Effector memory CD4-positive, alpha-beta T cell (primary cell): Measurements from ENCODE around the gene PCED1B.

Experiments used
- DNase-seq, 3 donors: peaks; one replicate each; pipeline ENCODE4 v3.0.0-alpha.2; 2020
- H3K27ac ChIP-seq: 2 replicates; pipeline ENCODE4 v1.7.0; 2013; ENCODE audit warnings: mild to moderate bottlenecking, low read length, moderate library complexity; ENCODE audit not compliant: insufficient read depth, poor library complexity, severe bottlenecking
- H3K27me3 ChIP-seq: replicated peaks from 2 replicates; pipeline ENCODE4 v1.7.0; 2013; ENCODE audit warnings: mild to moderate bottlenecking, low read length; ENCODE audit not compliant: insufficient read depth, control insufficient read depth, poor library complexity, severe bottlenecking
- H3K36me3 ChIP-seq: 2 replicates; pipeline ENCODE4 v1.7.0; 2013; ENCODE audit warnings: mild to moderate bottlenecking, low read length, moderate library complexity; ENCODE audit not compliant: control insufficient read depth, insufficient read depth
- H3K4me1 ChIP-seq: 2 replicates; pipeline ENCODE4 v1.7.0; 2013; ENCODE audit warnings: low read length, mild to moderate bottlenecking; ENCODE audit not compliant: control insufficient read depth, insufficient read depth, poor library complexity, severe bottlenecking
- H3K4me3 ChIP-seq: 2 replicates; pipeline ENCODE4 v1.7.0; 2013; ENCODE audit warnings: low read length, low read depth, mild to moderate bottlenecking; ENCODE audit not compliant: insufficient read depth, poor library complexity, severe bottlenecking
- H3K9me3 ChIP-seq: 2 replicates; pipeline ENCODE4 v1.7.0; 2013; ENCODE audit warnings: mild to moderate bottlenecking, low read length, moderate library complexity; ENCODE audit not compliant: control insufficient read depth

The PCED1B gene

GRCh38 chr12:47251919-47252318 is 172.5 kb downstream of the PCED1B start:
- Histone ChIP-seq H3K36me3 (no peaks in the 10 kb centered on the region), H3K4me1 (no peaks in the 10 kb centered on the region), H3K27me3 (no peaks in the 10 kb centered on the region), H3K4me3 (no peak overlapping the region), H3K9me3 (no peaks in the 10 kb centered on the region), H3K27ac (no peak overlapping the region)
- no peak for DNase-seq

- H3K36me3 ChIP-seq, result no peaks in the 10 kb centered on the region
- H3K27me3 ChIP-seq, result no peaks in the 10 kb centered on the region
- H3K27ac ChIP-seq, result no peak overlapping the region
- DNase-seq, result no peak
- peaks cover 8% of the 10 kb centered on the region for H3K4me1 ChIP-seq
- no peak overlapping the region for H3K4me3 ChIP-seq
- no peaks in the 10 kb centered on the region for H3K9me3 ChIP-seq
Observed at GRCh38 chr12:47264951-47265350, 185.5 kb downstream of the PCED1B start.

GRCh38 chr12:47265391-47265790 is 186.0 kb downstream of the PCED1B start:
- Histone ChIP-seq H3K4me1 (peaks cover 11% of the 10 kb centered on the region), H3K27ac (no peak overlapping the region), H3K36me3 (no peaks in the 10 kb centered on the region), H3K9me3 (no peaks in the 10 kb centered on the region), H3K27me3 (no peaks in the 10 kb centered on the region), H3K4me3 (no peak overlapping the region)
- DNase-seq, result no peak

- Histone ChIP-seq H3K27me3 (no peaks in the 10 kb centered on the region), H3K27ac (no peak overlapping the region), H3K4me3 (no peak overlapping the region), H3K36me3 (no peaks in the 10 kb centered on the region), H3K4me1 (peaks cover 11% of the 10 kb centered on the region), H3K9me3 (no peaks in the 10 kb centered on the region)
- no peak for DNase-seq
Observed at GRCh38 chr12:47267571-47267970, 188.2 kb downstream of the PCED1B start.

- H3K4me1 ChIP-seq, result peaks cover 11% of the 10 kb centered on the region
- no peaks in the 10 kb centered on the region for H3K27me3 ChIP-seq
- no peaks in the 10 kb centered on the region for H3K9me3 ChIP-seq
- H3K36me3 ChIP-seq, result no peaks in the 10 kb centered on the region
- no peak overlapping the region for H3K4me3 ChIP-seq
- no peak overlapping the region for H3K27ac ChIP-seq
- no peak for DNase-seq
Observed at GRCh38 chr12:47268501-47269454, 189.4 kb downstream of the PCED1B start.

GRCh38 chr12:47269916-47270315 is 190.5 kb downstream of the PCED1B start:
- H3K9me3 ChIP-seq, result no peaks in the 10 kb centered on the region
- H3K36me3 ChIP-seq, result no peaks in the 10 kb centered on the region
- peaks cover 9% of the 10 kb centered on the region for H3K4me1 ChIP-seq
- no peak for DNase-seq
- no peak overlapping the region for H3K4me3 ChIP-seq
- no peaks in the 10 kb centered on the region for H3K27me3 ChIP-seq
- no peak overlapping the region for H3K27ac ChIP-seq

- H3K4me3 ChIP-seq, result no peak overlapping the region
- no peak for DNase-seq
- no peak overlapping the region for H3K27ac ChIP-seq
- peaks cover 11% of the 10 kb centered on the region for H3K4me1 ChIP-seq
- no peaks in the 10 kb centered on the region for H3K36me3 ChIP-seq
- H3K27me3 ChIP-seq, result no peaks in the 10 kb centered on the region
- no peaks in the 10 kb centered on the region for H3K9me3 ChIP-seq
Observed at GRCh38 chr12:47270782-47271664, 191.6 kb downstream of the PCED1B start.

GRCh38 chr12:47271800-47272239 is 192.4 kb downstream of the PCED1B start:
- H3K4me3 ChIP-seq, result no peak overlapping the region
- no peaks in the 10 kb centered on the region for H3K36me3 ChIP-seq
- H3K27ac ChIP-seq, result no peak overlapping the region
- no peaks in the 10 kb centered on the region for H3K27me3 ChIP-seq
- H3K9me3 ChIP-seq, result no peaks in the 10 kb centered on the region
- peaks cover 17% of the 10 kb centered on the region for H3K4me1 ChIP-seq
- no peak for DNase-seq

GRCh38 chr12:47272412-47273190 is 193.2 kb downstream of the PCED1B start:
- Histone ChIP-seq H3K27ac (no peak overlapping the region), H3K27me3 (no peaks in the 10 kb centered on the region), H3K9me3 (no peaks in the 10 kb centered on the region), H3K4me3 (no peak overlapping the region), H3K4me1 (peaks cover 23% of the 10 kb centered on the region), H3K36me3 (no peaks in the 10 kb centered on the region)
- DNase-seq, result no peak
